Stimulated activated CD8-positive, alpha-beta memory T cell treated with anti-CD3 and anti-CD28 coated beads, Interleukin-15, amount 100 ng/mL, for 4 hours (primary cell): ENCODE results near the gene TM9SF1.
"Not testable (repeated sequence)": the region's sequence is repeated elsewhere in the genome, so short reads cannot be mapped to it uniquely, and the experiment has no call there.

ENCODE experiments used
- DNase-seq, 2 donors: peaks; one replicate each; pipeline ENCODE4 v3.0.0-alpha.2; 2020; ENCODE audit warnings: low read depth in 2 of 2

The TM9SF1 gene

DNA sequence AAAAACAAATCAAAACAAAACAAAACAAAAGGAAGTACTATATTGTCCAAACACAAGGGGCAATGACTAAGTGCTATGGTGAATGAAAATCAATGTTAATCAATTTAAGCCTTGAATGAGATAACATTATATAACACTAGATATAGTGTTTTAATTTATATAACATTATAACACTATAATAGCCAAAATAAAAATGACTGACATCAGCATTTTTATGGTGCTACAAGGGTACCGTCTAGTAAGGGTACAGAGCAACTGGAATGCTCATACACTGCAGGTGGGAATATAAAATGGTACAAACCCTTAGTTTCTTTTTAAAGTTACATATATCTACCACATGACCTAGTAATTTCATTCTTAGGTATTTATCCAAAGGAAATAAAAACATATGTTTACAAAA lies 31.2 kb upstream of the TM9SF1 start:
- no peak for DNase-seq

DNA sequence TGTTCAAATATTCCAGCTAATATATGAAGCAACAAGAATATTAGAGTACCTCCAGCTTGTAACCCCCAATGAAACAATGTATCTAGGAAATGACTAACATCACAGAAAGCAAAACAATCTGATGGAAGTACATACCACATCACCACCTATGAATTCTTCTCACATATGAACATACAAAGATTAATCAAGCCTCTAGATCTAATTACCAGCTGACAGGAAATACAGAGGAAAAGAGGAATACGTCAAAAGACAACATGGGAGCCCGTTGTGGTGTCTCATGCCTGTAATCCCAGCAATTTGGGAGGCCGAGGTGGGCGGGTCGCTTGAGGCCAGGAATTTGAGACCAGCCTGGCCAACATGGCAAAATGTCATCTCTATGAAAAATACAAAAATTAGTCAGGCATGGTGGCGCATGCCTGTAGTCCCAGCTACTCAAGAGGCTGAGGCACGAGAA lies 29.4 kb upstream of the TM9SF1 start:
- DNase-seq, result no peak

DNA sequence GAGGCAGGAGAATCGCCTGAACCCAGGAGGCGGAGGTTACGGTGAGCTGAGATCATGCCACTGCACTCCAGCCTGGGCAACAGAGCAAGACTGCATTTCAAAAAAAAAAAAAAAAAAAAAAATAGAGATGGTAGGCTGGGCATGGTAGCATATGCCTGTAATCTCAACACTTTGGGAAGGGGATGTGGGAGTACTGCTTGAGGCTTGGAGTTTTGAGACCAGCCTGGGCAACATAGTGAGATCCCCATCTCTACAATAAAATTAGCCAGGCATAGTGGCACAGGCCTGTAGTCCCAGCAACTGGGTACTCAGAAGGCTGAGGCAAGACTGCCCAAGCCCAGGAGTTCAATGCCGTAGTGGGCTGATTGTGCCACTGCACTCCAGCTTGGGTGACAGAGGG lies 27.7 kb upstream of the TM9SF1 start:
- DNase-seq, result not testable (repeated sequence)

DNA sequence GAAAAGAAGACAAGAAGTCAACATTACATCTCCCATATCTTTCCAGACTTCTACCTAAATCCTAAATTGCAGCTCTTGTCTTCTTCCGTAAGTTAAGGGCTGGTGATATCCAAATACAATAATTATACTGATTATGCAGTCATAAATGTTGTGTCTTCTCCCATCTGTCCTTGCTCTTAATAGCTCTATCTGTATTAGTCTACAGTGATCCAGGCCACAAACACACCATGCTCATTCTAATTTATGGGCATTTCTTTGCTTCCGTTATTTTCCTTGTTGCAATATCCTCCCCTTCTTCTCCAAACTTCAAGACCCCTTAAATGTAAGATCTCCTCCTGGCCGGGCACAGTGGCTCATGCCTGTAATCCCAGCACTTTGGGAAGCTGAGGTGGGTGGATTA lies 24.3 kb upstream of the TM9SF1 start:
- DNase-seq, result no peak

DNA sequence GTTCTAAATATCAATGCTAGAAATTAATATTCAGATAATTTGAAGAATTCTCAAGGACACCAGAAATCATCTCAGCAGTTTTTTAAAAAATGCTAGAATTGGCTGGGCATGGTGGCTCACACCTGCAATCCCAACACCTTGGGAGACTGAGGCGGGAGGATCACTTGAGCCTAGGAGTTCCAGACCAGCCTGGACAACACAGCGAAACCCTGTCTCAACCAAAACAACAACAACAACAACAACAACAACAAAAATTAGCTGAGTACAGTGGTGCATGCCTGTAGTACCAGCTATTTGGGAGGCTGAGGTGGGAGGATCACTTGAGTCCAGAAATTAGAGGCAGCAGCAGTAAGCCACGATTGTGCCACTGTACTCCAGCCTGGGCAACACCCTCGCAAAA lies 23.8 kb upstream of the TM9SF1 start:
- no peak for DNase-seq

DNA sequence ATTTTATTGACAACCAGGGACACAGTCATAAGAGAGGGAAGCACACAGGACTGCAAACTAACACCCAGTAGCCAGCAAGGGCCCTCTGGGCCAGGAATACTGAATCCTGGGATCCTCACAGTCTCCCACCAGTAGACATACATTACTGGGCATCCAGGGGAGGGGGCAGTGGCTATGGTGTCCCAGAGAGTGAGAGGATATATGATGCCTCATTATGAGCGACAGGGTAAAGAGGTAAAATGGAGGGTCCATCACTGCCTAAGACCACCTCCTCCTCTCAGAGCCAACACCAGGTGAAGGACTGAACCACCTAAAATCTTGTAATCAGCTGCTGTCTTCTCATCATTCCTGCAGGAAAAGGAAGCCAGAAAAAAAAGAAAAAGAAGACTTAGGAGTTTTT lies 21.6 kb upstream of the TM9SF1 start:
- not testable (repeated sequence) for DNase-seq

DNA sequence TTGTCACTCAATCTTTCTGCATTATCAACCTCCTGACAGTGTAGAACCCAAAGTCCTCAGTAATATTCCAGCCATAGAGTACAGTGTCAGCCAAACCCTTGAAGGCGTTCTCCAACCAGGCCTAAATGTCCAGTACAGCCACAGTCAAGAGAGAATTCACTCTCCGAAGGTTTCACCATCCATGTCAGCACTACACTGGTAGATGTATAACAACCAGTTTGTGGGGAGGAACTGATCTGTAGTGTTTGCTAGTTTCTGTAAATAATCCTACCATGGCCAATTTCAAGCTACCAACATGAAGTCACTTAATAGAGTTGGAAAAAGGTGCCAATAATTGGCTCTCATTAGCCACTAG lies 21.1 kb upstream of the TM9SF1 start:
- DNase-seq, result no peak

DNA sequence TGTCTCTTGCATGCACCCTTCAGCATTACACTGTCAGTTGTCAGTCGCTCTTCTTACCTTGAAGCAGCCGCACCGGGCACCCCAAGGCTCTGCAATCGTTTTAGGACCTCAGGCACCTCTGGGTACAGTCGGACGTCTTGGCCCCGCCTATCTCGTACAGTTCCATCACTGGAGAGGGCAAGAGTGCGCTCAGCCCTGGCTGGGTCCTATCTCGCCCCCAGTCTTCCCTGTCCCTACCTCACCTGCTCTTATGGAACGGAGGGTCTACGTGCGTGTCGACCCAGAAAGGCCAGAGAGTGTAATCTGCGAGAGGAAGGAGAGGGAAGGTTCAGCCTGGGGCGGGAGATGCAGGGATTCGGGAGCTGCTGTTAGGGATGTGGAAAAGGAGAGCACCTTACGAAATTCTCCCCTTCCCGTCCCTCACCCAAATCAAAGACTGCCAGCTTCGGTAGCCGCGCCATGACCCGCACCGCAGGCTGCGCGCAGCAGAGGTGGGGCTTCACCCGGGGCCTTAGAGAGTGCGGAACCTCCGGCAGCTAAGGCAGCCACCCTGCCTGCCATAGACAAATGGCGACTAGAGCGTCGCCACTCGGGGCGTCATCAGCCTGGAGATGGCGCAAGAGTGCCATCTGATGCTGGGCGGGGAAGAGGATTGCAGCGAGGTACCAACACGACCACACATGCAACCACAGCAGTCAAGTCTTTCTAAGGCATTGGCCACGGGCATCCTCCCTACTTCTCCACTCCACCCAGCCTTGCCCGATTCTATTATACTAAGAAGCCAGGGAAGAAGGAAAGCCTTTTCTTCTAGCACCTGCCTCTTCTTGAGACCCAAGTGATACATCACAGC lies 20.5 kb upstream of the TM9SF1 start, which contains the start of gene MDP1:
TSS of gene MDP1 (minus strand) at position 572 of the 850 bp plus-strand sequence. CDS start at position 461, 111 bp downstream.
- peak; percentile 66 to 73 for DNase-seq

DNA sequence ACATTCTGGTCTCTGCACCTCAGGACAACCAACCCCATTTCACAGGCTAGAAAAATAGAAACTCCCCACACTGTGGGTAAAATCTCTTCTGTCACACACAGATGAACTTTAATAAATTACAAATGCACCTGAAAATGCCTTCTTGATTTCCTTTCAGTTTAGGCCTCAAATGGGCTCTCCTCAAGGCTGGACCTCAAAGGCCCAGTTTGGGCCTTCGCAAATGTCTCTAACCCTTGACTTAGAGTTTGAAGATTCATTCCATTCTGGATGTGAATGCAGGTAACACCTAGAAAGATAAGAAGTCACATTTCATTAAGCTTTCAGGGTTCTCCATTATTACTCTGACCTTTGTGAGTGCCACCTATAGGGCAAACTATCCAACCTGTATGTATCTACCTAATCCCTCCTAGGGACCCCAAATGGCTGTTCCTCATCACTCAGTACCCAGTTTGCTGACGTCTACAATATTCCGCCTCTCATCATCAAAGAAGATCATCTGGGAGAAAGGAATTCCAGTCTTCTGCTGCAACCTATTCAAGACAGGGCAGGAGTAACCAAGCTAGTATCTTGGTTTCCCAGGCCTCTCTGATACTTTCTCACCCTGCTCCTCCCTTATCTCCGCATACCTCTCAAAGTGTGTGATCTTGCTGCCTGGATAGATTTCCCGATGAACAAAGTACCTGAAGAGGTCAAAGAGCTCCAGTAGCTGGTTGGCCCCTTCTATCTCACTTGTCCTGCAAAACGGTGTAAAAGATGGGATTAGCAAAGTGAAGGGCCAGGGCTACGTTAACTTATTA lies 18.8 kb upstream of the TM9SF1 start:
- no peak for DNase-seq

DNA sequence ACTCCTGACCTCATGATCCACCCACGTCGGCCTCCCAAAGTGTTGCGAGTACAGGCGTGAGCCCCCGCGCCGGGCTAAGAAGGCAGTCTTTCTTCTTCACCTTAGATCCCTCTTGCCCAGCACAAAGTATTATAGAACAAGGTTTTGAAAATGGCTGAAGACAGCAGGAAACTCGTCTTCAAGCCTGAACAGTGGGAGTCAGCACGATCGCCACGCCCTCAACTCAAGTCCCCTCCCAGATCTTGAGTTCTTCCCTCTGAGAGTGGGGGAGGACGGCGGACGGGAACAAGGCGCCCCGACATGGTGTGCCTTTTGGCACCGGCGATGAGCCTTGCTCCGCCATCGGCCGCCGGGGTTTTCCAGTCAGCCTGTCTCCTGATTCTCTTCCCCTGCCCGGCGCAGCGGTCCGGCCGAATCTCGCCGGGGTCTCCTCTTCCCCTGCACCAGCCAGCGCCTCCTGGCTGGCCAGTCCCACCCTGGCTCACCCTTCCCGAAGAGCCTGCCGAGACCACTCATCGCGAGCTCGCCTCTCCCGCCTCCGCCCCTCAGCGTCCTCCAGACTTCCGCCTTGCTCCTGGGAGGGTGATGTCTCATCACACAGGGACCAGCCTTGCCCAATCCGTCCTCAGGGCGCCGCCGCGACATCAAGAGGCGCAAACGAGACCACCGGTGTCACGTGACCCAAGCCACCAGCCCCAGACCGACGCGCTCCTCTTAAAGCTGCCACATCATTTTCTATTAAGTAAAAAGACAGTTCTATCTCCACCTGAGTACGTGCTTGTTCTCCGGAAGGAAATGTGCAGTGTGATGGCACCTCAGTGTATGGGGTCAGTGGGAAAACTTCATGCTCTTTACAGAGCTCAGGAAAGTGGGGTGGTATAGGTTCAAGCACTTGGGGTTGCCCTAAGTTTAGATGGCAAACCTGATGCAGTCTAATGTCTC lies 18.0 kb upstream of the TM9SF1 start, which contains the start of gene CHMP4A:
TSS of gene CHMP4A (minus strand) at position 565 of the 942 bp plus-strand sequence. CDS start at position 516, 49 bp downstream.
- DNase-seq, result peak; percentile 92 to 95

DNA sequence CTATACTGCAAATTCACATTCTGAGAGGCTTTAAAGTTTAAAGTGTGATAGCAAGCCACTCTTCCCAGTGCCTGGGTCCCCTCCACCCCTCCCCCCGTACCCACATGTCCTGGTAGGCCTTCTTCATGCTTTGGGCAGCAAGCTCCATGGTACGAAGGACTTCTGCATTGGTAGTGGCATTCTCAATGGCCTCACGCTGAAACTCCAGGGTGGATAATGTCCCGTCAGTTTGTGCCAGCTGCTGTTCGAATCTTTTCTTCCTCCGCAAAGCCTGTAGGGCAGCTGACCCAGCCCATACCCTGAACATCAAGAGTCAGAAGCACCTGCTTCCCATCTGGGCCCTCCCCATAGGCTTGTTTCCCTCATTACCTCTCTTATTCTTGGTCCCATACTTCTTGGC lies 16.1 kb upstream of the TM9SF1 start:
- DNase-seq, result no peak

DNA sequence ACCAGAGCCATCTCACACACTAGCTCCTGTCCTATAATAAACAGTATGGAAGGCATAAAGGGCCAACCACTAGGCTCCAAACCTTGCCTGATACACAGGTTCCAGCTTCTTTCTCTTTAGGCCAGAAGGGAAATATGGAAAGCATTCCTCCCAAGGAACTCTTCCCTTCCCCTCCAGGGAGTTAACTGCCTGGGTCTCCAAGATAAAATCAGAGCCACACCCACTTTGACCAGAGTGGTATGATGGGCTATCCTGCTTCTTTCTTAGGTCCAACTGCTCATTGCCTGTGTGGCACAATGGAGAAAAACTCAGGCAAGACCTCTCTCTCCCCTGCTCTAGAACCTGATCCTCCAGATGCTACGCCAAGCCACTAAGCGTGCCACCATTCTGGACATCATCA lies 12.4 kb upstream of the TM9SF1 start:
- no peak for DNase-seq

DNA sequence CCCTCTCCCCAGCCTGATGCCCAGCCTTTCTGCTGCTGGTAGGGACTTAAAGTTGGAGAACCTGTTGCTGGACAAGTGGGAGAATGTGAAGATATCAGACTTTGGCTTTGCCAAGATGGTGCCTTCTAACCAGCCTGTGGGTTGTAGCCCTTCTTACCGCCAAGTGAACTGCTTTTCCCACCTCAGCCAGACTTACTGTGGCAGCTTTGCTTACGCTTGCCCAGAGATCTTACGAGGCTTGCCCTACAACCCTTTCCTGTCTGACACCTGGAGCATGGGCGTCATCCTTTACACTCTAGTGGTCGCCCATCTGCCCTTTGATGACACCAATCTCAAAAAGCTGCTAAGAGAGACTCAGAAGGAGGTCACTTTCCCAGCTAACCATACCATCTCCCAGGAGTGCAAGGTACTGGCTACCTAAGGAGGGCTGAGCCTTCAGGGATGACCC lies 11.9 kb upstream of the TM9SF1 start:
- DNase-seq, result no peak

DNA sequence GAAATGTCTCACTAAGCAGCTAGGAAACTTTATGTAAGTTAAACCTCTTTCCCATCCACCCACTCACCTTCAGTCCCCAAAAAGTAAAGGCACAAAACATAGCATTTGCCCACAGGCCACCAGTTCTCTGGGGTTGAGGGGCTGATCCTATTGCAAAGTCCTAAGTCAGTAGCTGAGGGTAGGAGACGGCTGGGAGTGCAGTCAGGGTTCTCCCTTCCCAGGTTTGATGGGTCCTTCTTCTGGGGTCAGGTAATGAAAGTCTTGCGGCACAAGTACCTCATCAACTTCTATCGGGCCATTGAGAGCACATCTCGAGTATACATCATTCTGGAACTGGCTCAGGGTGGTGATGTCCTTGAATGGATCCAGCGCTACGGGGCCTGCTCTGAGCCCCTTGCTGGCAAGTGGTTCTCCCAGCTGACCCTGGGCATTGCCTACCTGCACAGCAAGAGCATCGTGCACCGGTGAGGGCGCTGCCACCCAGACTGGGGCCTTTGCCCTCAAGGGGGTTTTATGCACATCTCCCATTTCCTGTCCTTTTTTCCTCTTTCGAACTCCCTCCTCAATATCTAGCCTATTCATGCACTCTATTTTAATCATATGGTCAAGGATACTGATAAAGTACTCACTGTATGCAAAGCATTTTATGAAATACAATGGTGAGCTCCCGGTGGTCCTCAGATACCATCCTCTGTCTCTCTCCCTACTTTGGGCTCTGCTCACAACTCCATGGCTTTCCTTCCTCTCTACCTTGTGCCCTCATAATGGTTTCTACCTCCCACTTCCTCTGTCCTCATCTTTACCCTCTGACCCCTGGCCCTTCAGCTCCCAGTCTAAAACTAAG lies 11.2 kb upstream of the TM9SF1 start:
- no peak for DNase-seq

DNA sequence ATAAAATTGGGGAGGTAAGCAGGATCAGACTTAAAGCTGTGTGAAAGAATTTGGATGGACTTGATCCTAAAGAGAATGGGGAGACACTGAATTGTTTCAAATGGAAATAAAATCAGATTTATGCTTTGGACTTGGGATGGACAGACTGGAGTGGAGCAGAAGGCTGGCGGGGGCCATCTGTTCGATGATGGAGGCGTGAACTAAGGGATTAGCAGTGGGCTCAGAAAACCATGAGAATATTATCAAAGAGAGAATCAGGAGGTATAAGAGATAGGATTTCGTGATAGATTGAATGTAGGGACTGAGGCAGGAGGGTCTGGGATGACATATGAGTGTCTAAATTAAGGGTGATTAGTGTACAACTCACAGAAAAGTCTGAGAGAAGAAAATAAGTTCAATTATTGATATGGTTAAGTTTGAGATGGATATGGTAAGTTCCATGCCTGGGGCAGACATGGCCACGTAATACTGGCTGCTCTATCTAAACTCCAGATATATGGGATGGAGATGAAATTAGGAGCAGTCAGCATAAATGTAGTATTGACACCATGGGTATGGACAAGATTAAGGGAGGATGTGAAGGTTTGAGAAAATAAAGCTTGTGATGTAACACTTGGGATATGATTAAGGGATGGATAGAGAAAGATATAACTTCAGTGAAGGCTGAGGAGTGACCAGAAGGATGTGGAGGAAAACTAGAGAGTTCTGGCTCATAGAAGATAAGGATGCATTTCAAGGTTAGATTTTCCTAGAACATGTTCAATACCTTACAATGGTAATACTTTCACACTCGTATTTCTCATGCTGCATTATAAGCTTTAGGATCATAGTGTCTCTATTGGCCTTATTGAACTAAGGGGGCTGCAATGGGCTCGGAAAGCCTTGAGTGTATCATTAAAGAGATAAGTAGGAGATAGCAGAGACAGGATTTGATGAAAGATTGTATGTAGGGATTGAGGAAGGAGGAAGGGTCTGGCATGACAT lies 9.2 kb upstream of the TM9SF1 start:
- DNase-seq, result no peak

DNA sequence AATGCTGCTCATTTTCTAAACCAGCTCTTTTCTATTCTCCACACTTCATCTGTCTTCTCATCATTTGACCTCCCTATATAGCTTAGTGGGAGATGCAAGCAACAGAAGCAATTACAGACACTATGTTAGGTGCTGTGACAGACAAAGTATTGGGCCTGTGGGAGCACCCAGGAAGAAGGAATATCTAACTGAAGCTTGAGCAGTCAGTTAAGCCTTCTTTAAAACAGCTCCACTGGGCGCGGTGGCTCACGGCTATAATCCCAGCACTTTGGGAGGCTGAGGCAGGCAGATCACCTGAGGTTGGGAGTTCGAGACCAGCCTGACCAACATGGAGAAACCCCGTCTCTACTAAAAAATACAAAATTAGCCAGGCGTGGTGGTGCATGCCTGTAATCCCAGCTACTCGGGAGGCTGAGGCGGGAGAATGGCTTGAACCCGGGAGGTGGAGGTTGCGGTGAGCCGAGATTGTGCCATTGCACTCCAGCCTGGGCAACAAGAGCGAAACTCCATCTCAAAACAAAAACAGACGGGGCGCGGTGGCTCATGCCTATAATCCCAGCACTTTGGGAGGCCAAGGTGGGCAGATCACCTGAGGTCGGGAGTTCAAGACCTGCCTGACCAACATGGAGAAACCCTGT lies 8.1 kb upstream of the TM9SF1 start:
- not testable (repeated sequence) for DNase-seq

DNA sequence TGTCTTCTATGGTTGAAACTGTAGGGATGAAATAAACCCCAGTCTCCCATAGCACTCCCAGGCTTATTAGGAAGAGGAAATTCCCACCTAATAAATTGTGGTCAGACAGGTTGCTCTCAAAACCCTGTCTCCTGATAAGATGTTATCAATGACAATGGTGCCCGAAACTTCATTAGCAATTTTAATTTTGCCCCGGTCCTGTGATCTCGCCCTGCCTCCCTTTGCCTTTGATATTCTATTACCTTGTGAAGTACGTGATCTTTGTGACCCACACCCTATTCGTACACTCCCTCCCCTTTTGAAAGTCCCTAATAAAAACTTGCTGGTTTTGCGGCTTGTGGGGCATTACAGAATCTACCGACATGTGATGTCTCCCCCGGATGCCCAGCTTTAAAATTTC lies 7.3 kb upstream of the TM9SF1 start:
- DNase-seq, result not testable (repeated sequence)

DNA sequence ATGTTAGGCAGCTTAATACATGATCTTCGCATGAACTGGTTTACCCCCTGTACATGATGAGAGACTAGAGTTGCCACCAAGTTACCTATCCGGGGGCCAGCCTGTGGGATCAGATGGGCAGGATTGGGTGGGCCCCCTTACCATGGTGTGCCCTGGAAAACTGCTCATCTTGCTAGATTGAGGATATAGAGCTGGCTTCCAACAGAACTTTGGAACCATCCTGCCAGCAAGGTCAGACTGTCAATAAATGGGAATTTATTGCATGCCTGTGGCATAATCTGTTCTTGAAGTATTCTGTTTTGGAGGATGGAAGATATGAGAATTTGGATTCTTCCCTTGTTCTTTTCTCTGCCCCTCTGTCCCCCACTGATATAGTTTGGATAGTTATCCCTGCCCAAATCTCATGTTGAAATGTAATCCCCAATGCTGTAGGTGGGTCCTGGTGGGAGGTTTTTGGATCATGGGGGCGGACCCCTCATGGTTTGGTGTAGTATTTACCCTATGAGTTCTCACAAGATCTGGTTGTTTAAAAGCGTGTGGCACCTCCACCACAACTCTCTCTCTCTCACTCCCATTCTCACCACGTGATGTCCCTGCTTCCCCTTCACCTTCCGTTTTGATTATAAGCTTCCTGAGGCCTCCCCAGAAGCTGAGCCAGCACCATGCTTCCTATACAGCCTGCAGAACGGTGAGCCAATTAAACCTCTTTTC lies 3.7 kb upstream of the TM9SF1 start:
- DNase-seq, result no peak
